H7 (cell line): ENCODE results near the gene SEPTIN3. TPM values are rescaled to one million over a fixed set of nuclear protein-coding genes. Genes with fewer than 3 reads are reported as not detected.

Experiments used
- DNase-seq: peaks from one replicate; pipeline ENCODE4 v3.0.0; 2012
- H3K27me3 ChIP-seq: 2 replicates; pipeline ENCODE4 v1.6.0; 2011; ENCODE audit warnings: mild to moderate bottlenecking, low read length; ENCODE audit not compliant: control insufficient read depth, insufficient read depth
- H3K36me3 ChIP-seq: replicated peaks from 2 replicates; pipeline ENCODE4 v1.5.1; 2011; ENCODE audit warnings: low read length; ENCODE audit not compliant: control insufficient read depth, insufficient read depth
- H3K4me3 ChIP-seq: 2 replicates; pipeline ENCODE4 v1.5.1; 2011; ENCODE audit warnings: low read depth, mild to moderate bottlenecking, control low read depth, low read length, moderate library complexity; ENCODE audit not compliant: insufficient read depth
- total RNA-seq: library from RNA; depleted of rRNA; stranded (reverse); fragments of >200 nt; shearing (Covaris generic); gene quantifications from 2 replicates; pipeline ENCODE4 v1.2.3, GENCODE V29; 2014

The SEPTIN3 gene
- total RNA-seq, 1 experiment from 2014 or later, result 8.1 TPM

DNA sequence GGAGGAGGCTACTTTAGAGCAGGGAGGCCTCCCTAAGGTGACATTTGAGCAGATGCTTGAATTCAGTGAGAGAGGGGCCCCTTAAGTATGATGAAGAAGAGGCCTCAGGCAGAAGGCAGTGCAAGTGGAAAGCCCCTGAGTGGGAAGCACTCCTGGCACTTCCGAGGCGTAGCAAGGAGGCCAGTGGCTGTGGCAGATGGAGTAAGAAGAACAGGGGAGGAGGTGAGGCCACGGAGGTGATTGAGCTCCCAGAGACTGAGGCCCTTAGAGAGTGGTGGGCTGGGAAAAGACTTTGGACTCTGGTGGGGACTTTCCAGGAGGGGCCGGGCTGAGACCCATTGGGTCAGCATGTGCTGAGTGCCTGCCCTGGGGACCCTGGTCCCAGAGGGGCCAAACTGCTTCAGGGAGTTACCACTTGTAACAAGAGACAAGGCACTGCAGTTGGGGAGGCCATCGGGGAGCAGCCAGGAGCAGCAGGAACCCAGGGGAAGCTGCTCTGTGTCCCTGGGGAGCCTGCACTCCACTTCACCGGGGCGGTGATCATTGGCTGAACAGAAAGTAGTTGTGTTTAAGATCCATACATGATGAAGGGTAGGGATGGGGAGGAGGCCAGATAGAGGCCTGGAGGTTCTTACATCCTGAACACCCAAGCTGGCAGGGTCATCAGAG lies 19.8 kb upstream of the SEPTIN3 start:
- Histone ChIP-seq H3K4me3 (no peak overlapping the region), H3K36me3 (peaks cover 8% of the 10 kb centered on the region), H3K27me3 (no peaks in the 10 kb centered on the region)
- DNase-seq, result no peak

- DNase-seq, result peak; percentile 87
- Histone ChIP-seq H3K27me3 (no peaks in the 10 kb centered on the region), H3K36me3 (no peaks in the 10 kb centered on the region), H3K4me3 (no peak within 1 kb of the TSS)
These were observed 17.3 kb upstream of the SEPTIN3 start, which contains the start of gene SMIM45 for GRCh38 chr22:41951898-41952474. SMIM45 (plus strand) TSS chr22:41952150.

DNA sequence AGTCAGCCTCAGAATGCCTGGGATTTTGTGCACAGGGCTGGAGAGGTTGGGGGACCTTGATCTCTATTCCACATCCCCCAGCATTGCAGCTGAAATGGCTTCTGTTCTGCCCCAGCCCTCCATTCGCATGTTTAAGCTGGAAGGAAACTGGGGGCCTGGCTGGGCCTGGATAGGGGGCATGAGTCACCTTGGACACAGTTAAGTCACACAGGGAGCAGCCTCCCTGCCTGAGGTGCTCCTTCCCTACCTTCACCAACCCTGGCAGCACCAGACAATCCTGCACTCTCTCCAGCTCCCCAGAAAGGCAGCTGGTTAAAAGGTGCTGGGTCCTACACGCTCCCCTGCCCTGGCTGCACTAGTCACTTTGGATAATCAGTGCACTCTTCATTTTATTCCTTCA lies 16.5 kb upstream of the SEPTIN3 start:
- no peak overlapping the region for H3K4me3 ChIP-seq

DNA sequence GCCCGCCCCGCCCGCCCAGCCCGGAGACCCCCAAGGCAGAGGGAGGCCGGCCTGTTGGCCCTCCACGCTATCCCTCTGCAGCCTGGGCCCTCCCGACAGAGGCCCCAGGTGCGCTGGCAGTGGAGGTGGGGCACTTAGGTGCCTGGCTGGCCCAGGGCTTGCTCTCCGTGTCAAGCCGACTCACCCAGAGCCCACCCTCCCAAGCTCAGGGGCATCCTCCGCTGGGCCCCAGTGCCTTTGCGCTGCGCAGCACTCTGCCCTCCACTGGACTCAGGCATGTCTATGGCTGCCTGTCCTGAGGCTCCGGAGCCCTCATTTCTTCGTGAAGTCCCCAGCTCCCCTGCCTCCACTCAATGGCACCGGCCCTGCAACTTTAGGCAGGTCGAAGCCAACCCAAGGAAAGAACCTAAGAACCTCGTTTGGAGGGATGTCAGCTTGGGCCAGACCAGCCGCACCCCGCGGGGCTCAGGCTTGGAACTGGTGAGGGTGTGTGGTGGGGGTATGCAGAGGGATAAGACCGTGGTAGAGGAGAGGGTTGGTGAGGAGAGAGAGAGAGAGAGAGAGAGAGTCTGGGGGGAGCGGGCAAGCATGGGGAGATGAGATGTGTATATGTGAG lies 11.2 kb upstream of the SEPTIN3 start:
- Histone ChIP-seq H3K4me3 (peak overlapping the region; percentile 32; the same call in 1 of the 2 replicates), H3K27me3 (no peaks in the 10 kb centered on the region; the same call in 1 of the 2 replicates), H3K36me3 (no peaks in the 10 kb centered on the region)
- no peak for DNase-seq

More for the DNA sequence above, 16.5 kb upstream of the SEPTIN3 start:
- no peak for DNase-seq
- H3K27me3 ChIP-seq, result no peaks in the 10 kb centered on the region; the same call in 1 of the 2 replicates
- no peaks in the 10 kb centered on the region for H3K36me3 ChIP-seq

DNA sequence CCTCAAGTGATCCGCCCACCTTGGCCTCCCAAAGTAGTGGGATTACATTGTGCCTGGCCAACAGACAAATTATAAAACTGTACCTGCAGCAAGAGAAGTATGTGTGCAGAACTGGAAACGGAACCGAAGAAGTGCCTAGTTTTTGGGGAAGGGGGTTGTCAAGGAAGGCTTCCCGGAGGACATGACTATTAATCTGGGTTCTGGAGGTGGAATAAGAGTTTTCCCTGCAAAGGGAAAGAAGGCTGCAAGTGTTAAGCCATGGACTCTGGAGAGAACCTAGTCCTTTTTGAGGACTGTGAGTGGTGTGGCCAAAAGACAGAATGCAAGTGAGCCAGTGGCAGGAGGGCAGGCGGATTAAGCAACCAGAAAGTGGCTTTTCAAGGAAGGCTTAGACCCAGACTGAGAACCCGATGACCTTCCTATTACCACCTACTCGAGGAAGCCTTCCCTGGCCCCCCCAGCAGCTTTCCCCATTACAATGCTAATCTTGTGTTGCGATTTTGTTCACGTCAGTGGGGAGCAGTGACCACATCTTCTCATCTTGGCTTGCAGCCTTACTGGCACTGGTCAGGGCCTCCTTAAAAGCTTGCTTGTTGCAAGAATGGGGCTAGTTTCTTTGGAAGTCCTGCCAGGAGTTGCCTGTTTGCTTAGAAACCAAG lies 5.7 kb upstream of the SEPTIN3 start:
- H3K27me3 ChIP-seq, result no peaks in the 10 kb centered on the region
- no peak overlapping the region for H3K4me3 ChIP-seq
- DNase-seq, result no peak
- no peaks in the 10 kb centered on the region for H3K36me3 ChIP-seq

GRCh38 chr22:41964112-41964491 lies 5.1 kb upstream of the SEPTIN3 start:
- no peak overlapping the region for H3K4me3 ChIP-seq
- no peaks in the 10 kb centered on the region for H3K36me3 ChIP-seq
- DNase-seq, result no peak
- no peaks in the 10 kb centered on the region for H3K27me3 ChIP-seq

GRCh38 chr22:41966225-41966606 lies 3.0 kb upstream of the SEPTIN3 start:
- Histone ChIP-seq H3K27me3 (peaks cover 1% of the 10 kb centered on the region; the same call in 1 of the 2 replicates), H3K36me3 (no peaks in the 10 kb centered on the region), H3K4me3 (no peak overlapping the region)
- no peak for DNase-seq

DNA sequence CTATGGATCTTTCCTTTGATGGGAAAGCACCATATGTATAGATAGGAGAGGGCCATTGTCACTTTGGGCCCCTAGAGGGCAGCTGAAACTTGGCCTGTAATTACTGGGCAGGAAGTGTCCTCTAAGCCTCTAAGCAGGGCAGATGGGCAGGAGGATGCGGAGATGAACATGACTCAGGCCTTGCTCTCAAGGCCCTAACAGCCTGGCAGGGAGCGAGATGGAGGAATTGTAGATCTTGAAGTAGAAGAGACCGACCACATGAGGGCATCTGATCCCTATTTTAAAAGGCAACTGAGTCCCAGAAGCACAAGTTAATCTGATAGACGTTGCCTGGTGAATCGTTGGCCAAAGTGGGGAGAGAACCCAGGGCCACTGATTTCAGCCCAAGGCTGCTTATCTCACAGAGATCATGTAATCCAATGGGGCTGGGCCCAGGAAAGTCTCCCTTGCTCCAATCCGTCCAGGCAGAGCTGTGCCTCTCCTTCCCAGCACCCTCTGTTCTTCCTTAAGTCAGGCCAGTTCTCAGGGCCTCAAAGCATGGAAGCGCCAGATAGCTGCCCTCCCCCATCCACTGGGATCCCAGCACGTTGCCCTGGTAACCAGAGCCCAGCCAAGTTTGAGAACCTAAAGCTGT lies 2.5 kb upstream of the SEPTIN3 start:
- Histone ChIP-seq H3K27me3 (peaks cover 1% of the 10 kb centered on the region; the same call in 1 of the 2 replicates), H3K4me3 (no peak overlapping the region), H3K36me3 (no peaks in the 10 kb centered on the region)
- DNase-seq, result peak; percentile 69

DNA sequence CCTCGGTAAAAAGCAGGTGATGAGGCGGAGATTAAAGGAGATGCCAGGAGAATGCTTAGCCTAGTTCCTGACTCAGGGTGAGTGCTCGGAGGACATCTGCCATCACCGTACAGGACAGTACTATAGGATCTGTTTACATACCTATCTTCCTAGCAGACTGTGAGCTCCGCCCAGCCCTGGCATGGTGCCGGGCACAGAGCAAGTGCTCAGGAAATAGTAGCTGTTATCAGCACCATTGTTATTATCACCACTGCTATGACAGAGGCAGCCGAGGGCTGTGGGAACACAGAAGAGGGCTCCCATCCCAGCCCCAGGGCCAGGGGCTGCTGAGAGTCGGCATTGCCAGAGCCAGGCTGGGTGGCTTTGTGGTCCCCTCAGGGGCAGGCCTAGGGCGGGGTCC lies 642 bp upstream of the SEPTIN3 start:
- DNase-seq, result no peak
- Histone ChIP-seq H3K4me3 (no peak overlapping the region), H3K27me3 (peaks cover 4% of the 10 kb centered on the region; the same call in 1 of the 2 replicates)

GRCh38 chr22:41970601-41971000 lies 1.4 kb downstream of the SEPTIN3 start:
- DNase-seq, result no peak
- Histone ChIP-seq H3K4me3 (no peak overlapping the region), H3K27me3 (peaks cover 12% of the 10 kb centered on the region), H3K36me3 (no peaks in the 10 kb centered on the region)

More for the DNA sequence above, 642 bp upstream of the SEPTIN3 start:
- H3K36me3 ChIP-seq, result no peaks in the 10 kb centered on the region

DNA sequence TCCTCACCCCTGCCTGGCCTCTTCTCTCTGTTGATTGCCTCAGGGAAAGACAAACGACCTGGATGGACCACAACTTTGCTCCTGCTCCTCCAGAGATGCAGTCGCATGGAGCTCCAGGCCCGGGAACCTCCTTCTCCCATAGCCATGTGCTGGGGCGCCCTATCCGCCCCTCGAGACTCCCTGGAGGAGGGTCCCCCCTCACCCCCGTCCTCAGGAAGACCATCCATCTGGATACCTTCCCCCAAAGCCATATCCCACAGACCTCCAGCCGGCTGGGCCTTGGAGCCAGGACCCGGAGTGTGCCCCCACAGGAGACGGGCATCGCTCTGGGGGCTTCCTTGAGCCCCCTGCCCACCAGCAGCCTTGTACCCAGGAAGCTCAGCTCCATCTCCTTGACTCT lies 2.2 kb downstream of the SEPTIN3 start:
- no peaks in the 10 kb centered on the region for H3K36me3 ChIP-seq
- H3K4me3 ChIP-seq, result no peak overlapping the region
- H3K27me3 ChIP-seq, result peaks cover 21% of the 10 kb centered on the region
- no peak for DNase-seq

DNA sequence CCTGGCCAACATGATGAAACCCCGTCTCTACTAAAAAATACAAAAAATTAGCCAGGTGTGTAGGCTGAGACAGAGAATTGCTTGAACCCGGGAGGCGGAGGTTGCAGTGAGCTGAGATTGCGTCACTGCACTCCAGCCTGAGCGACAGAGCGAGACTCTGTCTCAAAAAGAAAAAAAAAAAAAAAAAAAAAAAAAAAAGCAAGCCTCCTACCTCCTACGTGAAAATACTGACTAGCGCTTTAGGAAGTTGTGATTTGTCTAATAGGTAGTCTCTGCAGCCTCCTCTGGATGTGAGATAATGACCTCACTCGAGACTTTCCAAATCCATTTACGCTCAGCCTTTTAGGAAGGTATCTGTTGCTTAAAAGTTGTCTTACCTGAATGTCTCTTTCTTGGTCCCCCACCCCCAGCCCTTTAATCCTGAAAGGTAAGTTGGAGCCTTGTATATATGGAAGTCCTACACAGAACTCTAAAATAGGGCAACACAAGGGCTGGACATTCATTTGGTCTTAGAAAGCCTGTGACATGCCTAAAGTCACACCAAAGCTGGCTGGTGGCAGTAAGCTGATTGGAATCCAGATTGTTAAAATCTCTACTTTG lies 5.5 kb downstream of the SEPTIN3 start:
- H3K27me3 ChIP-seq, result peaks cover 32% of the 10 kb centered on the region
- no peak overlapping the region for H3K4me3 ChIP-seq
- no peak for DNase-seq
- H3K36me3 ChIP-seq, result no peaks in the 10 kb centered on the region

DNA sequence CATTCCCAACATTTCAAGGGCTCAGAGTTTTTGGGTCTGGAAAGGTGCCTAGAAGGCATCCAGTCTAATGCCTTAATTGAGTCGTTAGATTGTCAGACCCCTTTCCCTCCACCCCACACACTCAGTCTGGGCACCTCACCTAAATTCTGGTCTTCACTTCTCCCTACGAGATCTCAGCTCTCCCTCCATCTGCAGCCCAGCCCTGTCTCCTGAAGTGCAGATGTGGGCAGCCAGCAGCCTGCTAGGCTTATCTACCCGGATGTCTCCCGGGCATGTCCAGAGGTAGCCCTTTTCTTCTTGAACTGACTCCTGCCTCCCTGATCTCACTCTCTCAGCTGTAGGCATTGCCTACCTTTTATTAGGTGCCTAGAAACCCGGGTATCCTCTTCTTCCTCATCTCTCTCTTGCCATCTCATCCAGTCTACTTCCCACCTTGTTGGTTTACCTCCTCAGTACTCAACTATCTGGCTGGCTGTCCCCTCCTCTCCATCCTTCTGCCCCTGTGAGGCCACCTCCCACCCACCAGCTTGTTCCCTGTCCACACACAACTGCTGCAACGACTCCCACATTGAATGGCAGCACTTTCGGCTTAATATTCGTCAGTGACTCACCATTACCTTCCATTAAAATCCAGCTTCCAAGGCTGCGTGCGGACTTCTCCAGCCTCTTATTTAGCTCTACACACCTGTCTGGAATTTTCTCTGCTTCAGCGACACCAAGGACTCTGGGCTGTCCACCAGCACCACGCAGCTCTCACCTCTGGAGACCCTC lies 6.2 kb downstream of the SEPTIN3 start:
- no peaks in the 10 kb centered on the region for H3K36me3 ChIP-seq
- DNase-seq, result no peak
- H3K27me3 ChIP-seq, result peaks cover 32% of the 10 kb centered on the region
- H3K4me3 ChIP-seq, result no peak overlapping the region
